22Rv1 (cell line): ENCODE measurements around the gene FXYD6.

ENCODE experiments used
- CTCF ChIP-seq: fragments of 450-650 bp; IDR thresholded peaks from 2 replicates; pipeline ENCODE4 v1.5.1; 2017; ENCODE audit warnings: mild to moderate bottlenecking
- ZFX ChIP-seq: fragments of 450-650 bp; IDR thresholded peaks from 2 replicates; pipeline ENCODE4 v1.6.1; 2017; ENCODE audit warnings: antibody characterized with exemption, borderline replicate concordance

- no peak for TF ChIP-seq CTCF
- TF ChIP-seq ZFX: no peak
These were observed 52.5 kb downstream of the FXYD6 start for GRCh38 chr11:117823946-117824420.
